HG03066 (cell line): ENCODE measurements around the gene ADGRV1.
"Not testable (repeated sequence)": the region's sequence is repeated elsewhere in the genome, so short reads cannot be mapped to it uniquely, and the experiment has no call there.

ENCODE experiments used
- ATAC-seq: cut with Tn5 transposase; IDR thresholded peaks from one replicate; pipeline ENCODE4 v1.9.1; 2021; ENCODE audit warnings: low read depth; ENCODE audit not compliant: unreplicated experiment

ADGRV1 gene

GRCh38 chr5:90965110-90965685 lies 406.6 kb downstream of the ADGRV1 start:
- no peak for ATAC-seq

GRCh38 chr5:90967443-90967842 lies 408.8 kb downstream of the ADGRV1 start:
- ATAC-seq, result no peak

GRCh38 chr5:90967851-90968250 lies 409.3 kb downstream of the ADGRV1 start:
- ATAC-seq, result no peak

GRCh38 chr5:90968319-90968718 lies 409.7 kb downstream of the ADGRV1 start:
- ATAC-seq, result no peak

GRCh38 chr5:90969945-90970344 lies 411.3 kb downstream of the ADGRV1 start:
- ATAC-seq, result not testable (repeated sequence)

GRCh38 chr5:90981177-90981576 lies 422.6 kb downstream of the ADGRV1 start:
- ATAC-seq, result no peak

GRCh38 chr5:90981821-90982220 lies 423.2 kb downstream of the ADGRV1 start:
- ATAC-seq, result no peak

GRCh38 chr5:90982576-90982975 lies 424.0 kb downstream of the ADGRV1 start:
- ATAC-seq, result no peak

- no peak for ATAC-seq
Observed at GRCh38 chr5:90983148-90983547, 424.6 kb downstream of the ADGRV1 start.

GRCh38 chr5:90983711-90984124 lies 425.1 kb downstream of the ADGRV1 start:
- ATAC-seq, result no peak

GRCh38 chr5:90985341-90985740 lies 426.7 kb downstream of the ADGRV1 start:
- ATAC-seq, result no peak

GRCh38 chr5:90987726-90988125 lies 429.1 kb downstream of the ADGRV1 start:
- ATAC-seq, result no peak

- ATAC-seq, result no peak
Observed at GRCh38 chr5:90991201-90991600, 432.6 kb downstream of the ADGRV1 start.

GRCh38 chr5:90994796-90995195 lies 436.2 kb downstream of the ADGRV1 start:
- no peak for ATAC-seq

GRCh38 chr5:90996089-90996488 lies 437.5 kb downstream of the ADGRV1 start:
- no peak for ATAC-seq

GRCh38 chr5:90997082-90997481 lies 438.5 kb downstream of the ADGRV1 start:
- no peak for ATAC-seq

- ATAC-seq, result no peak
Observed at GRCh38 chr5:91000743-91001142, 442.1 kb downstream of the ADGRV1 start.

GRCh38 chr5:91006713-91007112 lies 448.1 kb downstream of the ADGRV1 start:
- ATAC-seq, result no peak

- ATAC-seq, result no peak
Observed at GRCh38 chr5:91007251-91007650, 448.7 kb downstream of the ADGRV1 start.

- no peak for ATAC-seq
Observed at GRCh38 chr5:91007780-91008402, 449.3 kb downstream of the ADGRV1 start.

- ATAC-seq, result no peak
Observed at GRCh38 chr5:91010090-91010489, 451.5 kb downstream of the ADGRV1 start.

GRCh38 chr5:91011029-91011428 lies 452.4 kb downstream of the ADGRV1 start:
- ATAC-seq, result no peak

GRCh38 chr5:91012867-91013266 lies 454.3 kb downstream of the ADGRV1 start:
- ATAC-seq, result not testable (repeated sequence)
